Tibial nerve (tissue), 4 donors: ENCODE measurements around the gene TRIM43B. TPM values are rescaled to one million over a fixed set of nuclear protein-coding genes. Genes with fewer than 3 reads are reported as not detected.

Experiments used
- small RNA-seq: library from RNA; depleted of rRNA; stranded (forward); fragments of <200 nt; gene quantifications from one replicate; pipeline ENCODE3, GENCODE V24; 2016
- total RNA-seq, 4 donors: library from RNA; depleted of rRNA; stranded (reverse); fragments of >200 nt; gene quantifications; one replicate each; pipeline ENCODE4 v1.1.0, GENCODE V29; 2016

The TRIM43B gene
- total RNA-seq, 4 donors from 2014 or later, result not detected

Small RNA genes within 50 kb of the gene (small RNA-seq; reads per million reads assigned to genes)
- gene AC009237.11 (not detected), gene AC133104.2 (not detected)

Other genes starting within 250 kb of the TRIM43B start
- 10 to 100 TPM in 1 of 4 donors, 1 to 10 TPM in 3; 2.2 to 12.3 (median 5.3) TPM for gene PROM2, start 210.3 kb downstream of the TRIM43B start, total RNA-seq
- 10 to 100 TPM; 35.1 to 90.8 (median 50.2) TPM for gene KCNIP3, start 187.4 kb downstream of the TRIM43B start, total RNA-seq
- 10 to 100 TPM; 21.0 to 34.5 (median 24.8) TPM for gene FAHD2A, start 82.0 kb downstream of the TRIM43B start, total RNA-seq
- not detected for gene TRIM43, start 107.2 kb upstream of the TRIM43B start, total RNA-seq